ENCODE measurements around the gene LCE1C.

LCE1C gene, protein sequence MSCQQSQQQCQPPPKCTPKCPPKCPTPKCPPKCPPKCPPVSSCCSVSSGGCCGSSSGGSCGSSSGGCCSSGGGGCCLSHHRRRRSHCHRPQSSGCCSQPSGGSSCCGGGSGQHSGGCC

GRCh38 chr1:152806576-152806975 lies at the start of gene LCE1C:
Gene LCE1C, minus strand, starts transcription at chr1:152806651. Its CDS starts 1,173 bp downstream, at chr1:152805478.
- no peak for DNase-seq (ENCODE audit: low read depth in 2 of 2)

- DNase-seq (ENCODE audit: low read depth in 2 of 2): no peak
These were observed 49.2 kb upstream of the LCE1C start for GRCh38 chr1:152855661-152856060.

GRCh38 chr1:152842556-152842955 lies 36.1 kb upstream of the LCE1C start, which contains the start of gene LCE6A:
Gene LCE6A, plus strand, starts transcription at chr1:152842856. Its CDS starts 665 bp downstream, at chr1:152843521.
- DNase-seq (ENCODE audit: low read depth in 2 of 2): no peak

- no peak for DNase-seq (ENCODE audit: low read depth in 2 of 2)
These were observed 30.4 kb upstream of the LCE1C start for GRCh38 chr1:152836870-152837269.

- DNase-seq (ENCODE audit: low read depth in 2 of 2): no peak
These were observed 20.7 kb upstream of the LCE1C start, which contains the start of gene LCE1A for GRCh38 chr1:152827173-152827572. Gene LCE1A, plus strand, starts transcription at chr1:152827473. Its CDS starts 0 bp downstream, at chr1:152827473.

DNA sequence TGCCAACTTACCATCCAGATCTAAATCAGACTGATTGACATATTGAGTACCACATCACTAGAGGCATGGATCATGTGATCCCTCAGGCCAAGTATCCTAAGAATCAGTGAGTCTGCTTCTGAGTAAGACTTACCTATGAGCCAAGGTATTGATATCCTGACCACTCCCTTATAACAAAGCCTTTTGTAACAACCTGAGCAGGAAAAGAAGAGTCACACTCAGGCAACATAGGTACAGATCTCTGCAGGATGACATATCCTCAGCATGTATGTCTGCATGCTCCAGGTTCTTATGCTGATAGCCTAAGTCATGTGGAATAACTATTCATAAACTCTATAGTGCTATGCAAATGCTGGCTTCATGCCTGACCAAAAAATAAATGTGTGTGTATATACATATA lies 18.5 kb upstream of the LCE1C start:
- DNase-seq (ENCODE audit: low read depth in 2 of 2): no peak

GRCh38 chr1:152823294-152823693 lies 16.8 kb upstream of the LCE1C start:
- DNase-seq (ENCODE audit: low read depth in 2 of 2): no peak

DNA sequence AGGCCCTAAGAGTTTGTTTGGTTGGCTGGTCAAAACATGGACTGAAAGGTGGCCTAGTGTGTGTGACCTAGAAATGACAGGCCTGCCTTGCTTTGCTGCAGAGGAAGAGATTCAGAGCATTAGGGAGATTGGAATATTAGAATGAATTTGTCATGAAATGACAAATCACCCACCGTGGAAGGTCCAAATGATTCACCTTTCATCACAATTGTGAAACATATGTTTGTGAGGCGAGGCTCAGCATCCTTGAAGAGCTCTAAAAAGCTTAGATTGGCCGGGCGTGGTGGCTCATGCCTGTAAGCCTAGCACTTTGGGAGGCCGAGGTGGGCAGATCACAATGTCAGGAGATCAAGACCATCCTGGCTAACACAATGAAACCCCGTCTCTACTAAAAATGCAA lies 10.9 kb upstream of the LCE1C start:
- DNase-seq (ENCODE audit: low read depth in 2 of 2): no peak

DNA sequence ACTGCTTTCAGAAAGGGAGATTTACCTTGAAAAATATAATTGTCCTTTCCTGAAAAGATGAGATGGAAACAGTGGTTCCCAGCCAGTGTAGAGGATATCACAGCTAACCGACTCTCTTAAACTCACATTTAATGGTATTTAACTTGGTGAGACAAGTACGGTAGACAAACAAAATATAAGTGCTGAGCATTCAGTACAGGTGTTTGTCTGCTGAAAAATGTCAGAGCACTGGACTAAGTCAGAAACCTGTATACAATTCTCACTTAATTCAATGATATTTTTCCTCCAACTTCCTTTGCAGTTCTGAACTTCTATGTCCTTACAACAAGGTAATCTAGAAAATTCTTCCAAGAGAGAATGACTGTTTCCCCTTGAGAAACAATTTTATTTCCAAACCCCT lies 5.2 kb upstream of the LCE1C start, which contains the start of gene LCE1B:
Gene LCE1B, plus strand, starts transcription at position 301 of the 400 bp plus-strand sequence. CDS start 476 bp downstream, outside the sequence.
- no peak for DNase-seq (ENCODE audit: low read depth in 2 of 2)

DNA sequence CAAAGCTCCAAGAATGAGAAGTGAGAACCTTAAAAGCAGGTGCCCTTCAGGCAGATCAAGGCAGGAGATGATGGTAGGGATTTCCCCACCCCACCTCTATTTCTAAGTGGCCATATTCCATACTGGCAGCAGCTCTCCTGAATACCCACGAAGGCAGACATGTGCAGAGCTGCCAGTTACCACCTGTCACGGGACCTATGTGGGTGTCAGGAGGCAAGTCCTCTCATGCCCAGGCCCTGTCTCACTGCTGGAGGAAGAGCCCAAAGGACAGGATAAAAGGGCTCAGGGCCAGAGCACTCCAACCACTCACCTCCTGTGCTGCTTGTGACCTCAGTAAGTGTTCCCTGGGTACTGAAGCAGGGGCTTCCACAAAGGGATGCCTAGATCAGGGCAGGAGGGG lies 4.6 kb upstream of the LCE1C start:
- no peak for DNase-seq (ENCODE audit: low read depth in 2 of 2)

- DNase-seq (ENCODE audit: low read depth in 2 of 2): no peak
These were observed 5.1 kb downstream of the LCE1C start for GRCh38 chr1:152801333-152801732.

- no peak for DNase-seq (ENCODE audit: low read depth in 2 of 2)
These were observed 10.0 kb downstream of the LCE1C start, which contains the start of gene LCE1D for GRCh38 chr1:152796421-152796820. Gene LCE1D, plus strand, starts transcription at chr1:152796721. Its CDS starts 1,074 bp downstream, at chr1:152797795.

GRCh38 chr1:152795686-152796085 lies 10.8 kb downstream of the LCE1C start:
- DNase-seq (ENCODE audit: low read depth in 2 of 2): no peak

- DNase-seq (ENCODE audit: low read depth in 2 of 2): no peak
These were observed 20.4 kb downstream of the LCE1C start, which contains the start of gene LCE1E for GRCh38 chr1:152786077-152786476. Gene LCE1E, plus strand, starts transcription at chr1:152786257. Its CDS starts 1,043 bp downstream, at chr1:152787300.

- no peak for DNase-seq (ENCODE audit: low read depth in 2 of 2)
These were observed 23.4 kb downstream of the LCE1C start for GRCh38 chr1:152783095-152783494.

GRCh38 chr1:152777510-152778137 lies 28.8 kb downstream of the LCE1C start:
- DNase-seq (ENCODE audit: low read depth in 2 of 2): no peak

- DNase-seq (ENCODE audit: low read depth in 2 of 2): no peak
These were observed 30.1 kb downstream of the LCE1C start for GRCh38 chr1:152776361-152776760.

DNA sequence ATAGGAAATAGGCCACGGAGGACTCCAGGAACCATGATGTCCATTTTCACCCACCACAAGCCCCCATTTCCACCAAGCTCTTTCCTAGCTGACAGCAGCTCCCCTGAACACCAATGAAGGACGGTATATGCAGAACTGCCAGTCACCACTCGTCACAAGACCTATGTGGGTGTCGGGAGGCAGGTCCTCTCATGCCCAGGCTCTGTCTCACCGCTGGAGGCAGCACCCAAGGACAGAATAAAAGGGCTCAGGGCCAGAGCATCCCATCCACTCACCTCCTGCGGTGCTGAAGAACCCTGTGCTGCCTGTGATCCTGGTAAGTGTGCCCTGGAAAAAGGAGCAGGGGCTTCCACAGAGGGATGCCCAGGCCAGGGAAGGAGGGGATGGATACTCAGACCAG lies 31.6 kb downstream of the LCE1C start, which contains the start of gene LCE1F:
Gene LCE1F, plus strand, starts transcription at position 266 of the 400 bp plus-strand sequence. CDS start 1,232 bp downstream, outside the sequence.
- DNase-seq (ENCODE audit: low read depth in 2 of 2): no peak

GRCh38 chr1:152770411-152770810 lies 36.0 kb downstream of the LCE1C start:
- no peak for DNase-seq (ENCODE audit: low read depth in 2 of 2)

DNA sequence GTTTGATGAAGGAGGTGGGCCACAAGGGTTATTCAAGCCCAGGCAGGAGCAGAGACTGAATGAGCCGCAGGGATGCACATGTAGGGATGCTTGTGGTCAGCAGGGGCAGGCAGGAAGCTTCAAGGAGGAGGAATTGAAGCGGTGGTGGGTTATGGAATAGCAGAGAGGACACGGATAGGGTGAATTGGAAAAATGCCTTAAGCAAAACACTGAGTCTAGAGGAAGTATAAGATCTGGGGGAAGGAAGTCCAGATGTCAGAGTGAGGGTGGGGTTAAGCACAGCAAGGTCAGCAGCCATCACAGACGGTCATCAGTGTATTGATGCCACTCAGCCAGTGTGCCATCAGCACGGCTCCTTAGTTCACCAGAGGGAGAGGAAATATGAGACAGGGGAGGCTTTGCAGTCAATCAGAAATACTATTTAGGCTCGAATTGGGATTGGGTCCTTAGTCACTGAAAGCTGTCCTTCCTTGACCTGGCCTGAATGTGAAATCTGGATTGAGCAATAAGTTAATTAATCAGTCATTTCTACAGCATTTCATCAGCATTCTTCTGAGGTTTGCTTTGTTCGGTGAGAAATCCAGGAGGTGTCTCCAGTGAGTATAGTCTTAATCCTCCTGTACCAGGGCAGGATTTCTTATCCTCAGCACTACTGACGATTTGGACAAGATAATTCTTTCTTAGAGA lies 37.5 kb downstream of the LCE1C start:
- no peak for DNase-seq (ENCODE audit: low read depth in 2 of 2)

- DNase-seq (ENCODE audit: low read depth in 2 of 2): no peak
These were observed 44.7 kb downstream of the LCE1C start for GRCh38 chr1:152761609-152762213.

GRCh38 chr1:152760551-152761190 lies 45.8 kb downstream of the LCE1C start:
- DNase-seq (ENCODE audit: low read depth in 2 of 2): no peak
